WTC11 (cell line): ENCODE results near the gene FHIT. TPM values are rescaled to one million over a fixed set of nuclear protein-coding genes. Genes with fewer than 3 reads are reported as not detected.

Experiments
- ATAC-seq: fragments of 200-7000 bp; cut with Tn5 transposase; 2 replicates; pipeline ENCODE4 v1.10.0; 2021; ENCODE audit warnings: mild to moderate bottlenecking, moderate library complexity
- CTCF ChIA-PET: fragments of 300-600 bp; sonication (Branson Sonifier 250); formaldehyde crosslinking; loops from one replicate; lab custom pipeline; 2021; ENCODE audit warnings: antibody characterized with exemption; lab: Charles Lee
- POLR2A ChIA-PET: fragments of 350-600 bp; sonication (Branson Sonifier 250); formaldehyde crosslinking; loops from one replicate; lab custom pipeline; 2021; ENCODE audit warnings: antibody characterized with exemption; lab: Charles Lee
- DNase-seq: peaks from one replicate; pipeline ENCODE4 v3.0.0; 2021; ENCODE audit warnings: low spot score
- H3K27ac Mint-ChIP-seq: 2 replicates; pipeline ENCODE4 v1.8.0; 2021; ENCODE audit warnings: mixed read lengths
- H3K27me3 Mint-ChIP-seq: 2 replicates; pipeline ENCODE4 v1.8.0; 2021; ENCODE audit warnings: low read depth, mild to moderate bottlenecking, moderate library complexity, mixed read lengths
- H3K36me3 Mint-ChIP-seq: 2 replicates; pipeline ENCODE4 v1.8.0; 2021; ENCODE audit warnings: mixed read lengths
- H3K4me1 Mint-ChIP-seq: 2 replicates; pipeline ENCODE4 v1.8.0; 2022; ENCODE audit warnings: mixed read lengths
- H3K4me3 Mint-ChIP-seq: 2 replicates; pipeline ENCODE4 v1.8.0; 2021; ENCODE audit warnings: mild to moderate bottlenecking, moderate library complexity, mixed read lengths
- H3K9me3 Mint-ChIP-seq: 2 replicates; pipeline ENCODE4 v1.8.0; 2021; ENCODE audit warnings: mixed read lengths
- ATF3 ChIP-seq: sonication (generic); formaldehyde crosslinking; conservative IDR thresholded peaks from 2 replicates; pipeline ENCODE4 v1.8.1; 2022; ENCODE audit warnings: mild to moderate bottlenecking, missing genetic modification reagents
- E2F4 ChIP-seq: sonication (generic); formaldehyde crosslinking; IDR thresholded peaks from 2 replicates; pipeline ENCODE4 v1.8.1; 2022; ENCODE audit warnings: low read depth, mild to moderate bottlenecking, moderate library complexity, missing genetic modification reagents, borderline replicate concordance
- EMX1 ChIP-seq: fragments of 250-450 bp; sonication (Bioruptor Pico); IDR thresholded peaks from 2 replicates; pipeline ENCODE4 v1.8.0; 2021; ENCODE audit warnings: mild to moderate bottlenecking
- ESRRA ChIP-seq: sonication (generic); formaldehyde crosslinking; IDR thresholded peaks from 2 replicates; pipeline ENCODE4 v1.8.1; 2022; ENCODE audit warnings: mild to moderate bottlenecking, missing genetic modification reagents, borderline replicate concordance
- IRF2 ChIP-seq: sonication (generic); formaldehyde crosslinking; IDR thresholded peaks from 2 replicates; pipeline ENCODE4 v1.8.0; 2022; ENCODE audit warnings: low read depth, missing genetic modification reagents, borderline replicate concordance
- NR3C1 ChIP-seq: sonication (generic); formaldehyde crosslinking; conservative IDR thresholded peaks from 2 replicates; pipeline ENCODE4 v1.8.1; 2023; ENCODE audit warnings: low read depth, mild to moderate bottlenecking, missing genetic modification reagents
- PREB ChIP-seq: sonication (generic); formaldehyde crosslinking; IDR thresholded peaks from 2 replicates; pipeline ENCODE4 v1.8.1; 2022; ENCODE audit warnings: mild to moderate bottlenecking, missing genetic modification reagents, moderate library complexity, borderline replicate concordance
- PRRX2 ChIP-seq: fragments of 250-450 bp; sonication (Bioruptor Pico); IDR thresholded peaks from 2 replicates; pipeline ENCODE4 v1.8.0; 2021; ENCODE audit warnings: mild to moderate bottlenecking
- RELA ChIP-seq: sonication (generic); formaldehyde crosslinking; IDR thresholded peaks from 2 replicates; pipeline ENCODE4 v1.8.1; 2022; ENCODE audit warnings: missing genetic modification reagents, mild to moderate bottlenecking, borderline replicate concordance
- STAT6 ChIP-seq: sonication (generic); formaldehyde crosslinking; conservative IDR thresholded peaks from 2 replicates; pipeline ENCODE4 v1.8.1; 2023; ENCODE audit warnings: mild to moderate bottlenecking, low read depth, missing genetic modification reagents, moderate library complexity
- TCF7 ChIP-seq: sonication (generic); formaldehyde crosslinking; IDR thresholded peaks from 2 replicates; pipeline ENCODE4 v1.8.0; 2022; ENCODE audit warnings: mild to moderate bottlenecking, low read depth, missing genetic modification reagents, moderate library complexity
- TP53 ChIP-seq: sonication (generic); formaldehyde crosslinking; IDR thresholded peaks from 2 replicates; pipeline ENCODE4 v1.8.1; 2023; ENCODE audit warnings: mild to moderate bottlenecking, missing genetic modification reagents
- USF1 ChIP-seq: sonication (generic); formaldehyde crosslinking; IDR thresholded peaks from 2 replicates; pipeline ENCODE4 v1.8.0; 2022; ENCODE audit warnings: mild to moderate bottlenecking, missing genetic modification reagents
- USF2 ChIP-seq: sonication (generic); formaldehyde crosslinking; IDR thresholded peaks from 2 replicates; pipeline ENCODE4 v1.8.1; 2023; ENCODE audit warnings: mild to moderate bottlenecking, missing genetic modification reagents, moderate library complexity
- ZBTB43 ChIP-seq: sonication (generic); formaldehyde crosslinking; IDR thresholded peaks from 2 replicates; pipeline ENCODE4 v1.8.1; 2023; ENCODE audit warnings: mild to moderate bottlenecking, missing genetic modification reagents
- ZNF138 ChIP-seq: sonication (generic); formaldehyde crosslinking; conservative IDR thresholded peaks from 2 replicates; pipeline ENCODE4 v1.8.1; 2022; ENCODE audit warnings: mild to moderate bottlenecking, moderate library complexity, missing genetic modification reagents
- ZNF317 ChIP-seq: sonication (generic); formaldehyde crosslinking; IDR thresholded peaks from 2 replicates; pipeline ENCODE4 v1.8.1; 2023; ENCODE audit warnings: low read depth, mild to moderate bottlenecking, moderate library complexity, missing genetic modification reagents, borderline replicate concordance
- ZNF671 ChIP-seq: fragments of 250-450 bp; sonication (Bioruptor Pico); IDR thresholded peaks from 2 replicates; pipeline ENCODE4 v1.8.0; 2021; ENCODE audit warnings: mild to moderate bottlenecking
- total RNA-seq: library from RNA; stranded (reverse); gene quantifications from 3 replicates; pipeline ENCODE4 v1.2.3, GENCODE V29; 2021

The FHIT gene
- total RNA-seq, 1 experiment from 2014 or later = 2.6 TPM

GRCh38 chr3:60238550-60238949 is 1012.7 kb downstream of the FHIT start:
- no peak for DNase-seq
- peaks cover 10% of the 10 kb centered on the region for H3K9me3 Mint-ChIP-seq
- ATAC-seq = no peak
- peaks cover 4% of the 10 kb centered on the region for H3K36me3 Mint-ChIP-seq
- TF ChIP-seq TP53 (CRISPR knock-in tag) = no peak
- TF ChIP-seq, all 79 proteins: peak for 0
- CTCF ChIA-PET = no interaction called here
- H3K27ac Mint-ChIP-seq = no peak overlapping the region
- no peaks in the 10 kb centered on the region for H3K27me3 Mint-ChIP-seq
- H3K4me1 Mint-ChIP-seq = peaks cover 47% of the 10 kb centered on the region
- POLR2A ChIA-PET = no interaction called here
- no peak overlapping the region for H3K4me3 Mint-ChIP-seq

GRCh38 chr3:60229502-60229901 is 1021.8 kb downstream of the FHIT start:
- H3K4me3 Mint-ChIP-seq = no peak overlapping the region
- CTCF ChIA-PET = interaction anchor here (0.7 kb wide), 1 partner anchor 30 kb away, joined by 4 read pairs; no protein-coding TSS in a partner anchor
- H3K9me3 Mint-ChIP-seq = peaks cover 22% of the 10 kb centered on the region
- no peak for TF ChIP-seq ZNF317 (CRISPR knock-in tag)
- no peak for TF ChIP-seq RELA (CRISPR knock-in tag)
- TF ChIP-seq TCF7 (CRISPR knock-in tag) = no peak
- no peak for TF ChIP-seq EMX1 (CRISPR knock-in tag)
- TF ChIP-seq ZNF671 (CRISPR knock-in tag) = no peak
- TF ChIP-seq USF1 (CRISPR knock-in tag) = no peak
- no peak for TF ChIP-seq ESRRA
- TF ChIP-seq, all 79 proteins: peak for 0
- H3K27ac Mint-ChIP-seq = no peak overlapping the region
- H3K27me3 Mint-ChIP-seq = no peaks in the 10 kb centered on the region
- no peak for DNase-seq
- POLR2A ChIA-PET = no interaction called here
- peaks cover 6% of the 10 kb centered on the region for H3K36me3 Mint-ChIP-seq
- ATAC-seq = no peak
- no peaks in the 10 kb centered on the region for H3K4me1 Mint-ChIP-seq

- ChIA-PET CTCF (interaction anchor here (0.7 kb wide), 1 partner anchor 31 kb away, joined by 4 read pairs; no protein-coding TSS in a partner anchor), POLR2A (no interaction called here)
- ATAC-seq = no peak
Measured at GRCh38 chr3:60228823-60229222, 1022.4 kb downstream of the FHIT start.

GRCh38 chr3:60226912-60227311 is 1024.3 kb downstream of the FHIT start:
- ChIA-PET CTCF (no interaction called here), POLR2A (no interaction called here)
- ATAC-seq = no peak
- no peak overlapping the region for H3K4me3 Mint-ChIP-seq
- H3K27ac Mint-ChIP-seq = no peak overlapping the region; the same call in 1 of the 2 replicates
- 0 out of 2 replicates have a peak, but pooled peaks cover 3% of the 10 kb centered on the region for H3K4me1 Mint-ChIP-seq
- H3K27me3 Mint-ChIP-seq = no peaks in the 10 kb centered on the region
- 0 out of 2 replicates have a peak, but pooled peaks cover 4% of the 10 kb centered on the region for H3K9me3 Mint-ChIP-seq
- no peak for TF ChIP-seq ZBTB43 (CRISPR knock-in tag)
- TF ChIP-seq ATF3 = no peak
- no peak for TF ChIP-seq PRRX2 (CRISPR knock-in tag)
- no peak for TF ChIP-seq NR3C1 (CRISPR knock-in tag)
- no peak for TF ChIP-seq PREB (CRISPR knock-in tag)
- no peak for TF ChIP-seq USF2 (CRISPR knock-in tag)
- TF ChIP-seq IRF2 (CRISPR knock-in tag) = no peak
- no peak for TF ChIP-seq STAT6
- DNase-seq = no peak
- no peaks in the 10 kb centered on the region for H3K36me3 Mint-ChIP-seq

More at GRCh38 chr3:60228823-60229222, 1022.4 kb downstream of the FHIT start:
- DNase-seq = no peak
- H3K4me3 Mint-ChIP-seq = no peak overlapping the region
- no peak overlapping the region for H3K27ac Mint-ChIP-seq
- no peaks in the 10 kb centered on the region for H3K27me3 Mint-ChIP-seq
- H3K9me3 Mint-ChIP-seq = peaks cover 19% of the 10 kb centered on the region
- H3K4me1 Mint-ChIP-seq = 0 out of 2 replicates have a peak, but pooled peaks cover under 1% of the 10 kb centered on the region
- TF ChIP-seq ZNF138 (CRISPR knock-in tag) (no peak), E2F4 (CRISPR knock-in tag) (no peak), ZNF317 (CRISPR knock-in tag) (no peak)
- TF ChIP-seq, all 79 proteins: peak for 0
- peaks cover 5% of the 10 kb centered on the region for H3K36me3 Mint-ChIP-seq
